ENCODE data around the gene CYP4V2.
"Not testable (repeated sequence)": the region's sequence is repeated elsewhere in the genome, so short reads cannot be mapped to it uniquely, and the experiment has no call there.

The CYP4V2 gene

GRCh38 chr4:186236126-186236525 is 44.8 kb downstream of the CYP4V2 start:
- no peak for DNase-seq

DNA sequence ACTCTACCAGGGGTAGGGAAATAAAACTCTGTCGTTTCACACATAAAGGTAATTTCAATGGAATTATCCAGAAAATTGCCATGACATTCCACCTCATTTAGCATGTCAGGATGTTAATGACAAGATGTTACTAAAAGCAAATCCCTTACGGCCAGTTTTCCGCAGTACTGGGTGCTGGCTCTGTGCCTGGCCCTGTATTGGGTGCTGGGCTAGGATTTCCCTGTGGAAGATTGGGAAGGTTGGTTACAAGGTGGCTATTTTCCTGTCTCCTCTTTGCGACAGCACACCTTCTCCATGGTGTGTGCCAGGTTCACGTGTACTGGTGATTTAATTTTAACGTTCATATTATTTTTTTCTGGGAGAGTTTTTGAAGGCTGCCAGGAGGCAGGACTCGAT is 49.1 kb downstream of the CYP4V2 start:
- no peak for DNase-seq

DNA sequence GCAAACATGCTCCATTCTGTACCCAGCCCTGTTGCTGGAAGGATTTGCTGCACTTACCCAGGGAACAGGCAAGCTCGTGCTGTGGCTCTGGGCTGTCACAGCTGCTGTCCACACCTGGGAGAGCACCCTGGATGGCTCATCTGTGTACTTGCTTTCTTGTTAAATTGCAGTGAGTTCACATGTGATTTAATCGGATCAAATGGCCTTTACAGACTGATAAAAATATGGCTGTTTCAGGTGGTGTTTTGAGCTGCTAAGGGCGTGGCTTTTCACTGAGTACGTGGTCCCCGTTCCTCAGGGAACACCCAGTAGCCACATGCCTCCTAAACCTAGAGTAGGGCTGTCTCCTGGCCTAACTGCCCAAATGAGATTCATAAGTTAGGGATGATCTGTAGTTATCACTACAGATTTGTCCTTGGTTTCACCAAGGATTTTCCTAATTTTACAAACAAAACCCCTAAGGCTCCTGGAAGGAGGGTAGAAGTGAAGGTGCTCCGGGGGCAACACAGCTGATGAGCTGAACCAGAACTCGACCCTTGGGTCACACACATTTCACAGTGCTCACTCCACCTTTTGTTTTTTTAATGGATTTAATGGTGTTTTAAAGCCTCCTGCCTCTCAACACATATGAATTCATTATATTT is 49.6 kb downstream of the CYP4V2 start:
- DNase-seq, result no peak

DNA sequence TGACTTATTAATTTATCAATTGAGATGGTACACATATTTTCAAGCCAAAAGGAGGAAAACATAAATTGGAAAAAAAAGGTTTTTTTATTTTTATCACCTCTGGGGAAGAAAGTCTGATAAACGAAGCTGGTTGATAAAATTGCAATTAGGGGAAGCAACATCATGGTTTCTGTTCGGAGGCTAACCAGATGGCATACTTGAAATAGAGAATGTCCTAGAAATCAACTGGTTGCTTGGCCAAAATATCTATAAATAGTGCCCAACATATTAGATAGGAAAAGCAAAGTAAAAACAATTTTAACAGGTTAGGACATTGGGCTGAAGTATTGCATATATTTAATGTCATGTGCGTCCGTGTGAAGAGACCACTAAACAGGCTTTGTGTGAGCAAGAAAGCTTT is 50.2 kb downstream of the CYP4V2 start:
- no peak for DNase-seq

DNA sequence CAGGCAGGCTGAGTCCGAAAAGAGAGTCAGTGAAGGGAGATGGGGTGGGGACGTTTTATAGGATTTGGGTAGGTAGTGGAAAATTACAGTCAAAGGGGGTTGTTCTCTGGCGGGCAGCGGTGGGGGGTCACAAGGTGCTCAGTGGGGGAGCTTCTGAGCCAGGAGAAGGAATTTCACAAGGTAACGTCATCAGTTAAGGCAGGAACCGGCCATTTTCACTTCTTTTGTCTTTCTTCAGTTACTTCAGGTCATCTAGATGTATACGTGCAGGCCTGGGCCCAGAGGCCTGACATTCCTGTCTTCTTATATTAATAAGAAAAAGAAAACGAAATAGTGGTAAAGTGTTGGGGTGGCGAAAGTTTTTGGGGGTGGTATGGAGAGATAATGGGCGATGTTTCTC is 50.7 kb downstream of the CYP4V2 start:
- DNase-seq, result not testable (repeated sequence)

DNA sequence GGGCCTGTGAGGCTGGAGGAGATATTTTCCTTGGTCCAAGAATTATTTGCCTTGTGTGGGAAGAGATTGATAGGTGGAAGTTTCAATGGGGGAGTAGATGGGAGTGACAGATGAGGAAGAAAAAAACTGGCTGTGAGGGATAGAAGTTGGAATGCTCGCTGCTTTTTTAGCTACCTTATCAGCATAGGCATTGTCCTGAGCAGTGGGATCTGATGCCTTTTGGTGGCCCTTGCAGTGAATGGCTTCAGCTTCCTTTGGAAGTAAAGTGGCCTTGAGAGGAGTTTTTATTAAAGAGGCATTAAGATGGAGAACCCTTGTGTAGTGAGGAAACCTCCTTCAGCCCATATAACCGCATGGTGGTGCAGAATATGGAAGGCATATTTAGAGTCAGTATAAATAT is 52.0 kb downstream of the CYP4V2 start:
- DNase-seq, result no peak

DNA sequence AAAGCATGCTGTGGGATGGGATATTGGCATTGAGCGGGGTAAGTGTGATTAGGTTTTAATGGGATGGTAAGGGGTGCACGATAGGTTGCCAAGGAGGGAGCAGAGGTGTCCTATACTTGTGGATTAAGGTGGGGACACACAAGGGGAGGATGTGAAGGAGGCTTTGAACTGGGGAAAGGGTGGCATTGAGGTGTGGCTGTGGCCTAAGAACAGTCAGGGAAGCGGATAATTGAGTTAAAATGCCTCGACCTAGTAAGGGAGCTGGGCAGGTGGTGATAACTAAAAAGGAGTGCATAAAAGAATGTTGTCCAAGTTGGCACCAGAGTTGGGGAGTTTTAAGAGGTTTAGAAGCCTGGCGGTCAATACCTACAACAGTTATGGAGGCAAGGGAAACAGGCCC is 53.5 kb downstream of the CYP4V2 start:
- no peak for DNase-seq

DNA sequence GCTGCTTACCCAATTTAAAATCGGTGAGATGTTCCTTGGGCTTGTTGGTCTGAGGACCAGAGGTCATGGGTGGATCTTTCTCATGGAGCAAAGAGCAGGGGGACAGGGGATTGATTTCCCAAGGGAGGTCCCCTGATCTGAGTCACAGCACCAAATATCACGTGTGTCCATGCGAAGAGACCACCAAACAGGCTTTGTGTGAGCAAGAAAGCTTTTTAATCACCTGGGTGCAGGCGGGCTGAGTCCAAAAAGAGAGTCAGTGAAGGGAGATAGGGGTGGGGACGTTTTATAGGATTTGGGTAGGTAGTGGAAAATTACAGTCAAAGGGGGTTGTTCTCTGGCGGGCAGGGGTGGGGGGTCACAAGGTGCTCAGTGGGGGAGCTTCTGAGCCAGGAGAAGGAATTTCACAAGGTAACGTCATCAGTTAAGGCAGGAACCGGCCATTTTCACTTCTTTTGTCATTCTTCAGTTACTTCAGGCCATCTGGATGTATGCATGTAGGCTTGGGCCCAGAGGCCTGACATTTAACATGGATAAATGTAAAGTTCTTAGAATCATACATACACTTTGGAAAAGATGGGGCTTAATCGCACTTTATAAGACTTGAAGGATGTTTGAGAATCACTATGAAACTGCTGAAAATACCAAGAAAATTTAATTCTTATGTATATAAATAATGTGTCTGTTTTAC is 55.8 kb downstream of the CYP4V2 start:
- DNase-seq, result not testable (repeated sequence)

- no peak for DNase-seq
Measured at GRCh38 chr4:186248643-186249042, 57.3 kb downstream of the CYP4V2 start.

- DNase-seq, result no peak
Measured at GRCh38 chr4:186249785-186250754, 58.7 kb downstream of the CYP4V2 start.

DNA sequence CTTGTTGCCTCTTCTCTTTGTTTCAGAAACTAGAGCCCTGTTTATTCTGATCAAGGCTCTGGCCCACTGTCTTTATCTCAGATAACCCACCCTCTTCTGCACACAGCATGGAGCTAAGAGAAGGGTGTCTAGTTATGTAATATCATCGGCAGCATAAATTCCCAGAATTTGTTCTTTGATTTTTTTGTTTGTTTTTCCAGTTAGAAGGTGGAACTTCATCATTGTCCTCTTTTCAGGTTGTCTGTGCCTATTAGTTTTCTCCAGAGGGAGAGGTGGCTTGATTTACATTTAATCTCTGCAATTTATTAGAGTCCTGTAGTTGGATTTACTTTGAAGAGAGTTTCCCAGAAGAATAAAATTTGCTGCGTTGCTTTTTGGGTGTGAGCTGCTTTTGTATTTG is 59.4 kb downstream of the CYP4V2 start:
- DNase-seq, result no peak

- DNase-seq, result no peak
Measured at GRCh38 chr4:186255122-186255521, 63.8 kb downstream of the CYP4V2 start.

- no peak for DNase-seq
Measured at GRCh38 chr4:186258216-186258811, 66.9 kb downstream of the CYP4V2 start.

DNA sequence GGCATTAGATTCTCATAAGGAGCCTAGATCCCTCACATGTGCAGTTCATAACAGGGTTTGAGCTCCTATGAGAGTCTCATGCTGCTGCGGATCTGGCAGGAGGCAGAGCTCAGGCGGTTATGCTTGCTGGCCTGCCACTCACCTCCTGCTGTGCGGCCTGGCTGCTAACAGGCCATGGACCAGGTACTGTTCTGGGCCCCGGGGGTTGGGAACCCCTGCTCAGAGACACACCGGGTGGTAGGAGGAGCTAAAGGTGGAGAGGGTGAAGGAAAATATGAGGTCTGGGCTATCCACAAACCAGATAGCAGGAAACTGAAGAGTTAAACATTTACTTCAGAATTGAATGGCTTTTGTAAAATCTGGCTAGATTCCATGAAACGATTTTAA is 68.7 kb downstream of the CYP4V2 start:
- DNase-seq, result no peak
